Subcutaneous adipose tissue (tissue), 4 donors: Measurements from ENCODE around the gene MAFG. TPM values are rescaled to one million over a fixed set of nuclear protein-coding genes. Genes with fewer than 3 reads are reported as not detected.

Experiments used
- total RNA-seq, 4 donors: library from RNA; depleted of rRNA; stranded (reverse); fragments of >200 nt; gene quantifications; one replicate each; pipeline ENCODE4 v1.1.0, GENCODE V29; 2016
- TF ChIP-seq, protein P1 (sequence below): fragments of 450-650 bp; IDR thresholded peaks from one replicate; pipeline ENCODE4 v1.5.1; 2016; ENCODE audit warnings: low read depth, mild to moderate bottlenecking, control low read depth, antibody characterized with exemption, moderate library complexity

The MAFG gene
- total RNA-seq, 4 donors from 2014 or later, result 9.8 to 20.0 (median 15.0) TPM

DNA sequence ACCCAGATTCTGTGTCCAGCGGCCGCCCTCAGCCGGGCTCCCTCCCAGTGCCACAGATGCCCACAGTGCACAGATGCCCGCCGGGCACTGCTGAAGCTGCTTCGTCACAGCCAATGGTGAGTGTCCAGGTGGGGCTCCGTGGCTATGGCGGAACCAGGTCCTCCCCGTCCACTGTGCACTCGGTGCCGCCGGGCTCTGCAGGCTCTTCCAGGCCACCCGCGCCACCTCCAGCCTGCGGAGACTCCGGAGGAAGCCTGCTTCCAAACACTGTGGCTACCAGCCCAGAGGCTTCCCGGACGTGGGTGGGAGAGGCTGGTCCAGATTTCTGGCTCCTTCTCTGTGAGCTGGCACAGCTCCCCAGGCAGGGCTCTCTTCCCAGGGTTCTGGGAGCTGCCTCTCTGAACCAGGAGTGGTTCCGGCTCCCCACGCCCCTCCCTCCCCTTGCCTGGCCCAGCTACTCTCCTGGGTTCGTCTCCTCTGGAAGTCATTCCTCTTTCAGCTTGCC is 12.4 kb upstream of the MAFG start:
- TF ChIP-seq, protein P1, sequence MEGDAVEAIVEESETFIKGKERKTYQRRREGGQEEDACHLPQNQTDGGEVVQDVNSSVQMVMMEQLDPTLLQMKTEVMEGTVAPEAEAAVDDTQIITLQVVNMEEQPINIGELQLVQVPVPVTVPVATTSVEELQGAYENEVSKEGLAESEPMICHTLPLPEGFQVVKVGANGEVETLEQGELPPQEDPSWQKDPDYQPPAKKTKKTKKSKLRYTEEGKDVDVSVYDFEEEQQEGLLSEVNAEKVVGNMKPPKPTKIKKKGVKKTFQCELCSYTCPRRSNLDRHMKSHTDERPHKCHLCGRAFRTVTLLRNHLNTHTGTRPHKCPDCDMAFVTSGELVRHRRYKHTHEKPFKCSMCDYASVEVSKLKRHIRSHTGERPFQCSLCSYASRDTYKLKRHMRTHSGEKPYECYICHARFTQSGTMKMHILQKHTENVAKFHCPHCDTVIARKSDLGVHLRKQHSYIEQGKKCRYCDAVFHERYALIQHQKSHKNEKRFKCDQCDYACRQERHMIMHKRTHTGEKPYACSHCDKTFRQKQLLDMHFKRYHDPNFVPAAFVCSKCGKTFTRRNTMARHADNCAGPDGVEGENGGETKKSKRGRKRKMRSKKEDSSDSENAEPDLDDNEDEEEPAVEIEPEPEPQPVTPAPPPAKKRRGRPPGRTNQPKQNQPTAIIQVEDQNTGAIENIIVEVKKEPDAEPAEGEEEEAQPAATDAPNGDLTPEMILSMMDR, result no peak

GRCh38 chr17:81939218-81939617 is 11.7 kb upstream of the MAFG start:
- TF ChIP-seq, protein P1, result no peak

DNA sequence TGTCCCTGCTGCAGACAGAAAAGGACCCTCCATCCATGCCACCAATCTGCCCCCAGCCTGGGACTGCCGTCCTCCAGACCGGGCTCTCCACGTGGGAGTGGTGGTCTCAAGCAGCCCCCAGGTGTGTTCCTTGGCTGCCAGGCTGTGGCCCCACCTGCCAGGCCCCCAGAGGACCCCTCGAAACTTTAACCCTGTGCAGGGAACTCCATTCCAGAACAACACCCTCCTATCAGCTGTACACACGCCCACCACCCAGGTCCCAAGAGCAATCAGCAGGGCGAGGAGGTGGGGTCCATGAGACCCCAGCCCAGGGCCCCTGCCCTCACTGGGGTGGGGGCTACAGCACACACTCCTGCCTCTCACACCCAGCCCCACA is 8.2 kb upstream of the MAFG start:
- TF ChIP-seq, protein P1, result no peak

DNA sequence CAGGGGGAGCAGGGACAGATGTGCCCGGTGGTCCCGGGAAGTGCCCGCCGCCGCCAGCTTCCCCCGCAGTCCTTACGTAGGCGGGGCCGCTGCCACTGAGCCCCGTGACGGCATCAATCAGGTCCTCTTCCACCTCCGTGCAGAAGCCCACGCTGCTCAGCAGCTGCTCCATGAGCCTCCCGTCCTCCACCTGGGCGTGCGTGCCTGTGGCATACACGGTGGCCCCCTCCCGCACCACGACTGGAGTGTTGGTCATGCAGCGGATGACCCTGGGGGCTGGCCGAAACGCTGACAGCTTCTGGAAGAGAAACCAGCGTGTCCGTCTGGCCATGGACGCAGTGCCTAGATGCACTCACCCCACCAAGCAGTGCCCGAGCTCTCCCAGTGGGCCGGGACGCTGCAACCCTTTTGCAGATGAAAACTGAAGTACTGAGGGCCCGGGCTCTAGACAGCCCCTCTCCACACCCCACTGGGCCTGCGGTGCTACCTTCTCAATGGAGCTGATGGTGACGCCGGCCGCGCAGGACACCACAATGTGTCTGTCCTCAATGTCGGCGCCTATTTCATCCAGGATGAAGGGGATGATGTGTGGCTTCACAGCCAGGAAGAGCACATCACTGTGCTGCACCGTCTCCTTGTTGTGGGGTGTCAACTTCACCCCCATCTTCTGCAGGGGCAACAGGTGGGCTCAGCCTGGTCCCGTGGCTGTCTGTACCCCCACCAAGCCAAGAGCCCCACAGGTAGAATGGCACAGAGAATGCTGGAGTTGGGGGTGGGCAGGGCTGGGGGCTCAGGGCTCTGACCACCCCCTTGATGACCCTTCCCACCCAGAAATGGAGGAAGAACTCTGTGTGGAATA is 7.5 kb upstream of the MAFG start:
- TF ChIP-seq, protein P1, result no peak

- TF ChIP-seq, protein P1, result no peak
Measured at GRCh38 chr17:81934098-81934757, 6.7 kb upstream of the MAFG start.

- TF ChIP-seq, protein P1, result no peak
Measured at GRCh38 chr17:81933178-81933699, 5.7 kb upstream of the MAFG start.
